MM.1S (cell line): ENCODE measurements around the gene NMRK2.

Source experiments
- CTCF ChIP-seq: fragments of 300-600 bp; sonication (generic); IDR thresholded peaks from 2 replicates; pipeline ENCODE4 v1.5.1; 2016; ENCODE audit warnings: antibody characterized with exemption, low read length, mixed read lengths
- EZH2 ChIP-seq: fragments of 300-600 bp; sonication (generic); optimal IDR thresholded peaks from 2 replicates; pipeline ENCODE3; 2017; ENCODE audit warnings: low read depth, mild to moderate bottlenecking, antibody characterized with exemption, low read length, mixed read lengths
- EZH2phosphoT487 ChIP-seq: fragments of 300-600 bp; sonication (generic); IDR thresholded peaks from 2 replicates; pipeline ENCODE4 v1.6.1; 2018; ENCODE audit warnings: antibody characterized with exemption, low read length

DNA sequence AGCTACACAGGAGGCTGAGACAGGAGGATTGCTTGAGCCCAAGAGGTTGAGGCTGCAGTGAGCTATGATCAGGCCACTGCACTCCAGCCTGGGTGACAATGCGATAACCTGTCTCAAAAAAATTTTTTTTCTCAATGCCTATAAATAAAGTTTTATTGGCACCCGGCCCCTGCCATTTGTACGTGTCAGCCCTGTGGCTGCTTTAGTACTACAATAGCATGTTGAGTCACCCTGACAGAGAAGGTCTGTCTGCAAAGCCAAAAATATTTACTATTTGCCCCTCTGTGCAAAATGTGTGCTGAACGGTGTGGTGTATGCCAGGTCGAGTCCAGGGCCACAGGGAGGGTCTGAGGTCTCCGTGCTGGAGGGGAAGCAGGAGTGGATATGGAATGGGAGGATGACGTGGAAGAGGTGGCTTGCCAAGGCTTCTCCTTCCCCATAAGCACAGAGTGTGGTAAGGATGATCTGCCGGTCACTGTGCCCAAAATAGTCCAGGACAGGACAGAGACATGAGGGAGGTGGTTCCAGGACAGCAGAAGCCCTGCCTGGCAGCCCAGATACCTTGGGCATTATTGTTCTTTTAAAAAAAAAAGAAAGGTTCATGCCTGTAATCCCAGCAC is 10.0 kb downstream of the NMRK2 start:
- TF ChIP-seq CTCF (no peak), EZH2phosphoT487 (no peak), EZH2 (no peak)
